Mucosa of descending colon (tissue), 3 donors: ENCODE measurements around the gene IRAG1. TPM values are rescaled to one million over a fixed set of nuclear protein-coding genes. Genes with fewer than 3 reads are reported as not detected.

Experiments used
- ATAC-seq: fragments of 200-7000 bp; cut with Tn5 transposase; one replicate; pipeline ENCODE4 v1.9.1; 2020; ENCODE audit warnings: mild to moderate bottlenecking, moderate library complexity
- DNase-seq, 3 donors: peaks; one replicate each; pipeline ENCODE4 v3.0.0-alpha.2; 2020
- H3K36me3 ChIP-seq: fragments of 200-600 bp; one replicate; pipeline ENCODE4 v1.8.0; 2021; ENCODE audit warnings: low read depth, mild to moderate bottlenecking
- H3K4me1 ChIP-seq: fragments of 200-600 bp; one replicate; pipeline ENCODE4 v1.8.0; 2021; ENCODE audit warnings: low read depth, mild to moderate bottlenecking
- H3K4me3 ChIP-seq: fragments of 200-600 bp; one replicate; pipeline ENCODE4 v1.8.0; 2021; ENCODE audit warnings: mild to moderate bottlenecking
- H3K9me3 ChIP-seq: fragments of 200-600 bp; one replicate; pipeline ENCODE4 v1.8.0; 2021; ENCODE audit warnings: mild to moderate bottlenecking
- intact Hi-C, 2 donors: fragments of 100-400 bp; cut with DNase I in 1 of 2; cut with micrococcal nuclease in 1 of 2; formaldehyde crosslinking; loops; one replicate each; pipeline versions ENCODE4 v1.11.0 to v1.11.1; 2022; cut with DNase I, micrococcal nuclease
- total RNA-seq, 3 donors: library from RNA; stranded (reverse); fragmentation: NEBNext Ultra II Directional in 2 of 3; extraction: Animal tissue kit (Norgen Biotek cat#: 25700) in 2 of 3; gene quantifications; one replicate each; pipeline versions ENCODE4 v1.2.1 to v1.2.4, GENCODE V29; 2021 to 2023
- TF ChIP-seq, protein P1 (sequence below): fragments of 200-600 bp; IDR thresholded peaks from one replicate; pipeline ENCODE4 v1.8.0; 2022; ENCODE audit warnings: antibody characterized with exemption, mild to moderate bottlenecking
- donor health status: DM: no; HTN: no; CAD: no; lungs with moderate emphysema.
- donor health status: DM: no; HTN: no; CAD: no.
- donor health status: DM: no; HTN: yes; CAD: no.

The IRAG1 gene
- total RNA-seq, 3 donors from 2014 or later: 7.5 to 134 (median 15.4) TPM

DNA sequence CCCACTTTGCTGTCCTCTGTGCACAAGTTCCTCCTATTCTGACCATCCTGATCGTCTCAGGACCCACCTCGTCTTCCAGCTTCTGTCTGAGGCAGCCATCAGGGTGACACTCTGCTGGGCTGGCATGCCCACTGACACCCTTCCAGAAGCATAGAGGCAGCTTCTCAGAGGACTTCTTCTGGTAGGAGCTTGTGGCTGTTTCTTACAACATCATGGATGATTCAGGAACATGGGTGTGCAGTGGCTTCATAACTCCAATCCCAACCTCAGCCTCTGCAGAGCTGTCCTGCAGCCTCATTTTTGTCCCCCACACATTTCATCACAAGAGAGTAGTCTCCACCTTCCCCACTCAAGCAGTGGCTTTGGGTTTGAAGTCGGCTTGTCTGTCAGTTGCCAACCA, 36.6 kb upstream of the IRAG1 start:
- H3K4me1 ChIP-seq: no peaks in the 10 kb centered on the region
- H3K4me3 ChIP-seq: no peak overlapping the region
- ATAC-seq: no peak
- no peak for DNase-seq
- TF ChIP-seq, protein P1, sequence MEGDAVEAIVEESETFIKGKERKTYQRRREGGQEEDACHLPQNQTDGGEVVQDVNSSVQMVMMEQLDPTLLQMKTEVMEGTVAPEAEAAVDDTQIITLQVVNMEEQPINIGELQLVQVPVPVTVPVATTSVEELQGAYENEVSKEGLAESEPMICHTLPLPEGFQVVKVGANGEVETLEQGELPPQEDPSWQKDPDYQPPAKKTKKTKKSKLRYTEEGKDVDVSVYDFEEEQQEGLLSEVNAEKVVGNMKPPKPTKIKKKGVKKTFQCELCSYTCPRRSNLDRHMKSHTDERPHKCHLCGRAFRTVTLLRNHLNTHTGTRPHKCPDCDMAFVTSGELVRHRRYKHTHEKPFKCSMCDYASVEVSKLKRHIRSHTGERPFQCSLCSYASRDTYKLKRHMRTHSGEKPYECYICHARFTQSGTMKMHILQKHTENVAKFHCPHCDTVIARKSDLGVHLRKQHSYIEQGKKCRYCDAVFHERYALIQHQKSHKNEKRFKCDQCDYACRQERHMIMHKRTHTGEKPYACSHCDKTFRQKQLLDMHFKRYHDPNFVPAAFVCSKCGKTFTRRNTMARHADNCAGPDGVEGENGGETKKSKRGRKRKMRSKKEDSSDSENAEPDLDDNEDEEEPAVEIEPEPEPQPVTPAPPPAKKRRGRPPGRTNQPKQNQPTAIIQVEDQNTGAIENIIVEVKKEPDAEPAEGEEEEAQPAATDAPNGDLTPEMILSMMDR: no peak
- intact Hi-C loops: loop anchor here (5.0 to 10.0 kb wide), 2 partner anchors 215 to 323 kb away; no protein-coding TSS in a partner anchor
- no peaks in the 10 kb centered on the region for H3K36me3 ChIP-seq
- H3K9me3 ChIP-seq: no peaks in the 10 kb centered on the region

DNA sequence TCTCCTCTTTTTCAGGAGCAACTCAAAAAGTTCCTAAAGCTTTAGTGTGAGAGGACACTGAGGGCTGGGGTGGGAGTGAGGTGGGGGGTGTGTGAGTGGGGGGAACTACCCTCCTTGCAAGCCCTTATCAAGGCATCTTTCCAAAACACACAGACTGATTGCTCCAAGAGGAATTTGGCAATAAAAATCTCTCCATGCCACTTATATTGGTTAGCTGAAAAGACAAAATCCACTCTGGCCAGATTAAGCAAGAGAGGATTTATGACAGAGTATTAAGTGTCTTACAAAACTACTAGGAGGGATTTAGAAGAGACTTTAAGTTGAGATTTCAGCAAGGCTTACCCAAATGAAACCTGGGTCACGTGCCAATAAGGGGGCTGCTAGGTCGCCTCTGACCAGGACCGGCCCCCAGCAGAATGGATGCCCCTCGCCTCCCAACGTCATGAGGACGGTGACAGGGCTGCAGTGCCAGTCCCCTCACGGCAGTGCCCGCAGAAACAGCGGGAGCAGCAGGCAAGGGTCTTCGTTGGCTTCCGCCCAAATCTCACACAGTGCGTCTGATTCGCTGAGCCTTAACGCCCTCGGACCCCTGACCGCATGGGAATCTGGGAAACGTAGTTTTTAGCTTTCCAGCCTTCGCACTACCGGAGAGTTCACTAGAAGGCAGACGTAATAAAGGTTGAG, 35.4 kb upstream of the IRAG1 start:
- H3K36me3 ChIP-seq: no peaks in the 10 kb centered on the region
- H3K4me1 ChIP-seq: no peaks in the 10 kb centered on the region
- no peaks in the 10 kb centered on the region for H3K9me3 ChIP-seq
- DNase-seq (no peak), ATAC-seq (no peak)
- TF ChIP-seq, protein P1: no peak
- intact Hi-C loops: no loop called here
- H3K4me3 ChIP-seq: no peak overlapping the region

DNA sequence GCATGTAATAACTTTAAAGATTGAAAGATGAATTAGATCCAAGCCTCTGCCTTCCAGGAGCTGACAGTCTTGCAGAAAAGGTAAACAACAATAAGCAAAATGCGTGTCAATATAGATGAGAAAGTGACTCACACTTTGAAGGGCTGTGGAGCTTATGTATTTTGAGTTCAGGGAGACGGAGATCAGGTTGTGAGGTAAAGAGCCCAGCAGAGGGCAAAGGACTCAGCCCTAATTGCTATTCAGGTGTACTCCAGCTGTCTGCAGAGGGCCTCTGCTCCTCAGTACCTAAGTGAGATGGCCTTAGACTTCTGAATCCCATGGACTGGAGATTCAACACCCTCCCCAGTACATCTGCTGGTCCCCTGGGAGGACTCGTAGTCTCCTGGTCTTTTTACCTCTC, 34.6 kb upstream of the IRAG1 start:
- no peak for DNase-seq
- TF ChIP-seq, protein P1: no peak
- H3K36me3 ChIP-seq: no peaks in the 10 kb centered on the region
- intact Hi-C loops: no loop called here
- no peaks in the 10 kb centered on the region for H3K4me1 ChIP-seq
- no peaks in the 10 kb centered on the region for H3K9me3 ChIP-seq
- no peak for ATAC-seq
- H3K4me3 ChIP-seq: no peak overlapping the region

DNA sequence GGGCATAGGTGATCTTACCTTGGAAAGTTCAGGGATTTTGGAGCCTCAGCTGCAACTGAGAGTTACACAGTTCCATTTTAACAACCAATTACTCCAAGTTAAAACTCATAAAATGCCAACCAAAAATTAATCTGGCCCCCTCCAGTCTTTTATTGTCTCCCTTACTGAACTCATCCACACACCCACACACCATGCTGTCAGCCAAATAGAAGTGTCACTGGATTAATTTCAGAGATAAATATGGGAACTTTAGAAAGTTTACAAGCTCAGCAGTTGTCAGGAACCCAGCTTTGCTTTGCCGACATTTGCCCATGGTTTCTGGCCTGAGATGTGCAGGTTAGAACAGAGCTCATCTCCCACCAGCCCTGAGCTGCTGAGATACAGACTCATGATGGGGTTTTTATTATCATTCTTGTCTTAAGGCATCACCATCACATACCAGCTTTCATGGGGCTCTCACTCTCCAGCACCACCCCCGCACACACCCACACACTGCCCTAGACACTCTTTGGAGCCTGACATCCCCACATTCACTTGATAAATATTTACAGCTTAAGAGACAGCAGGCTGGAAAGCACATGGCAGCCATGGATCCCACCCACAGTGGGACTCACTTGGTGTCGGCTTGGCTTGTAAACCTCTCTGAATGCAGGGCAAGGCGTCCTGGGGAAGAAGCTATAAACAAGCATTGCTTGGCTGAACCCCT, 33.7 kb upstream of the IRAG1 start:
- Histone ChIP-seq H3K36me3 (no peaks in the 10 kb centered on the region), H3K9me3 (no peaks in the 10 kb centered on the region), H3K4me1 (no peaks in the 10 kb centered on the region), H3K4me3 (no peak overlapping the region)
- peak in 1 of 3 donors; percentile 17 for DNase-seq
- intact Hi-C loops: no loop called here
- ATAC-seq: peak; percentile 26
- TF ChIP-seq, protein P1: no peak

DNA sequence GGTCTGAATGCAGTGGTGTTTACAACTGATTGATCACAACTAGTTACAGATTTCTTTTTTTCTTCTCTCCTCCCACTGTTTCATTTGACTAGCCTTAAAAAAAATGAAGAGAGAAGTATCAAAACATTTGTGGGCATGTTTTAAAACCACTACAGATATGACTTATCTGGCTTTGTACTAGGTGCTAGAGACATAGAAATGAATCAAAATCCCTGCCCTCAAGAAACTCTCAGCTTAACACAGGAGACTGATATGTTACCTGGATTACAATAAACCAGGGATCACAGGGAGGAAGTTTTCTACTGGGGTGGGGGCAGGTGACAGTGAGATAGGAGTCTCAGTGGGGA, 32.3 kb upstream of the IRAG1 start:
- H3K9me3 ChIP-seq: no peaks in the 10 kb centered on the region
- TF ChIP-seq, protein P1: no peak
- no peaks in the 10 kb centered on the region for H3K4me1 ChIP-seq
- intact Hi-C loops: no loop called here
- no peak overlapping the region for H3K4me3 ChIP-seq
- ATAC-seq (no peak), DNase-seq (no peak)
- H3K36me3 ChIP-seq: no peaks in the 10 kb centered on the region
